Measurements from ENCODE around the gene CLEC3B. TPM values are rescaled to one million over a fixed set of nuclear protein-coding genes. Genes with fewer than 3 reads are reported as not detected.
"Not testable (repeated sequence)": the region's sequence is repeated elsewhere in the genome, so short reads cannot be mapped to it uniquely, and the experiment has no call there.

The CLEC3B gene
- total and polyA plus RNA-seq, 5 experiments from 2014 or later: 1.2 to 1.4 TPM; not detected in 3

GRCh38 chr3:45041666-45042065 lies 15.6 kb downstream of the CLEC3B start:
- POLR2A ChIA-PET: interaction anchor here (0.6 kb wide), 1 partner anchor 168 kb away, joined by 3 read pairs; no protein-coding TSS in a partner anchor
- Mint-ChIP-seq H3K27me3 (peaks cover 8 to 26% (median 11%) of the 10 kb centered on the region in 5 donors), H3K27ac (peak overlapping the region in 2 of 10 donors; percentile 15 to 24), H3K36me3 (no peaks in the 10 kb centered on the region), H3K4me3 (no peak overlapping the region), H3K9me3 (no peaks in the 10 kb centered on the region), H3K4me1 (peaks cover 4 to 31% (median 6%) of the 10 kb centered on the region in 4 donors)
- DNase-seq (no peak), ATAC-seq (no peak)

GRCh38 chr3:45042162-45042561 lies 16.1 kb downstream of the CLEC3B start:
- DNase-seq (no peak), ATAC-seq (no peak)
- Mint-ChIP-seq H3K36me3 (no peaks in the 10 kb centered on the region), H3K4me1 (peaks cover 0 to 28% (median 5%) of the 10 kb centered on the region in 4 donors), H3K27me3 (peaks cover 4 to 26% (median 14%) of the 10 kb centered on the region in 5 donors), H3K4me3 (no peak overlapping the region), H3K27ac (peak overlapping the region in 1 of 10 donors; percentile 15), H3K9me3 (no peaks in the 10 kb centered on the region)
- POLR2A ChIA-PET: interaction anchor here (0.6 to 1.0 kb wide), 2 partner anchors 9 to 167 kb away, joined by 3 read pairs; no protein-coding TSS in a partner anchor

GRCh38 chr3:45043728-45044299 lies 17.7 kb downstream of the CLEC3B start:
- no peak for ATAC-seq
- no peak for DNase-seq
- no peaks in the 10 kb centered on the region for H3K9me3 Mint-ChIP-seq
- peaks cover 9 to 40% (median 18%) of the 10 kb centered on the region in 5 donors for H3K27me3 Mint-ChIP-seq
- no peak overlapping the region for H3K4me3 Mint-ChIP-seq
- H3K36me3 Mint-ChIP-seq: no peaks in the 10 kb centered on the region
- no peak overlapping the region for H3K27ac Mint-ChIP-seq
- POLR2A ChIA-PET: no interaction called here
- peaks cover 0 to 20% (median 3%) of the 10 kb centered on the region in 4 donors for H3K4me1 Mint-ChIP-seq

- POLR2A ChIA-PET: no interaction called here
- DNase-seq: no peak
- H3K9me3 Mint-ChIP-seq: no peaks in the 10 kb centered on the region
- ATAC-seq: no peak
- H3K4me3 Mint-ChIP-seq: no peak overlapping the region
- no peak overlapping the region for H3K27ac Mint-ChIP-seq
- peaks cover 21 to 63% (median 24%) of the 10 kb centered on the region in 5 donors for H3K27me3 Mint-ChIP-seq
- no peaks in the 10 kb centered on the region for H3K4me1 Mint-ChIP-seq
- H3K36me3 Mint-ChIP-seq: no peaks in the 10 kb centered on the region
Measured at GRCh38 chr3:45048244-45048643, 22.1 kb downstream of the CLEC3B start.

- Mint-ChIP-seq H3K36me3 (no peaks in the 10 kb centered on the region), H3K27me3 (peaks cover 21 to 61% (median 24%) of the 10 kb centered on the region in 5 donors), H3K4me1 (no peaks in the 10 kb centered on the region), H3K9me3 (no peaks in the 10 kb centered on the region), H3K4me3 (no peak overlapping the region), H3K27ac (no peak overlapping the region)
- POLR2A ChIA-PET: no interaction called here
- ATAC-seq: no peak
- DNase-seq: no peak
Measured at GRCh38 chr3:45049807-45050206, 23.7 kb downstream of the CLEC3B start.

GRCh38 chr3:45051685-45052084 lies 25.6 kb downstream of the CLEC3B start:
- Mint-ChIP-seq H3K4me3 (no peak overlapping the region), H3K9me3 (no peaks in the 10 kb centered on the region), H3K27me3 (peaks cover 14 to 46% (median 19%) of the 10 kb centered on the region in 5 donors), H3K27ac (no peak overlapping the region), H3K4me1 (no peaks in the 10 kb centered on the region), H3K36me3 (no peaks in the 10 kb centered on the region)
- DNase-seq (no peak), ATAC-seq (no peak)
- POLR2A ChIA-PET: interaction anchor here (0.9 kb wide), 1 partner anchor 9 kb away, joined by 3 read pairs; no protein-coding TSS in a partner anchor

GRCh38 chr3:45053805-45054195 lies 27.7 kb downstream of the CLEC3B start:
- DNase-seq, H3K4me3 Mint-ChIP-seq, H3K36me3 Mint-ChIP-seq, ATAC-seq, POLR2A ChIA-PET, H3K4me1 Mint-ChIP-seq, H3K27ac Mint-ChIP-seq, H3K9me3 Mint-ChIP-seq: not testable (repeated sequence)
- peaks cover 11 to 44% (median 17%) of the 10 kb centered on the region in 5 donors for H3K27me3 Mint-ChIP-seq

- Mint-ChIP-seq H3K4me1 (peaks cover 0 to 2% (median 0%) of the 10 kb centered on the region in 4 donors), H3K9me3 (no peaks in the 10 kb centered on the region), H3K27ac (no peak overlapping the region), H3K27me3 (peaks cover 8 to 39% (median 12%) of the 10 kb centered on the region in 5 donors), H3K36me3 (no peaks in the 10 kb centered on the region), H3K4me3 (no peak overlapping the region)
- ATAC-seq: no peak
- DNase-seq: no peak
- POLR2A ChIA-PET: no interaction called here
Measured at GRCh38 chr3:45054196-45054857, 28.2 kb downstream of the CLEC3B start.

GRCh38 chr3:45055032-45055410 lies 28.9 kb downstream of the CLEC3B start:
- Mint-ChIP-seq H3K4me3 (no peak overlapping the region), H3K27me3 (peaks cover 5 to 32% (median 8%) of the 10 kb centered on the region in 5 donors), H3K27ac (no peak overlapping the region), H3K36me3 (no peaks in the 10 kb centered on the region), H3K9me3 (no peaks in the 10 kb centered on the region), H3K4me1 (peaks cover 0 to 2% (median 0%) of the 10 kb centered on the region in 4 donors)
- POLR2A ChIA-PET: no interaction called here
- no peak for DNase-seq
- no peak for ATAC-seq

GRCh38 chr3:45055411-45056143 lies 29.5 kb downstream of the CLEC3B start:
- POLR2A ChIA-PET: no interaction called here
- Mint-ChIP-seq H3K27ac (no peak overlapping the region), H3K27me3 (peaks cover 4 to 26% (median 8%) of the 10 kb centered on the region in 5 donors), H3K4me3 (no peak overlapping the region), H3K9me3 (no peaks in the 10 kb centered on the region), H3K36me3 (no peaks in the 10 kb centered on the region), H3K4me1 (peaks cover 0 to 2% (median 0%) of the 10 kb centered on the region in 4 donors)
- ATAC-seq (no peak), DNase-seq (no peak)

GRCh38 chr3:45056608-45057301 lies 30.7 kb downstream of the CLEC3B start:
- Mint-ChIP-seq H3K27me3 (peaks cover 2 to 21% (median 6%) of the 10 kb centered on the region in 5 donors), H3K9me3 (no peaks in the 10 kb centered on the region), H3K4me3 (no peak overlapping the region), H3K4me1 (peaks cover 0 to 2% (median 0%) of the 10 kb centered on the region in 4 donors), H3K36me3 (no peaks in the 10 kb centered on the region), H3K27ac (peak overlapping the region in 2 of 10 donors; percentile 13 to 16)
- POLR2A ChIA-PET: no interaction called here
- no peak for ATAC-seq
- DNase-seq: no peak

- Mint-ChIP-seq H3K9me3 (no peaks in the 10 kb centered on the region), H3K4me1 (peaks cover 0 to 2% (median 0%) of the 10 kb centered on the region in 4 donors), H3K27ac (peak overlapping the region in 1 of 10 donors; percentile 13), H3K27me3 (peaks cover 2 to 21% (median 6%) of the 10 kb centered on the region in 5 donors), H3K4me3 (no peak overlapping the region), H3K36me3 (no peaks in the 10 kb centered on the region)
- POLR2A ChIA-PET: no interaction called here
- ATAC-seq (no peak), DNase-seq (no peak)
Measured at GRCh38 chr3:45057557-45057956, 31.5 kb downstream of the CLEC3B start.

All from naive thymus-derived CD8-positive, alpha-beta T cell (primary cell).